Peyer's patch (tissue), 4 donors: ENCODE results near the gene APPBP2.

ENCODE experiments used
- POLR2A ChIP-seq, 2 donors: fragments of 450-650 bp; IDR thresholded peaks; one replicate each; pipeline ENCODE4 v1.5.1; 2017; ENCODE audit warnings: antibody characterized with exemption in 2 of 2, mild to moderate bottlenecking in 2 of 2, moderate library complexity in 2 of 2
- TF ChIP-seq, protein P1 (sequence below), 6 experiments: fragments of 450-650 bp in 4 of 6; fragments of 200-600 bp in 2 of 6; sonication (generic) in 1 of 6; IDR thresholded peaks; one replicate each; pipeline ENCODE4 v1.5.1; 2017 to 2019; ENCODE audit warnings: antibody characterized with exemption in 6 of 6, mild to moderate bottlenecking in 3 of 6, moderate library complexity in 1 of 6

DNA sequence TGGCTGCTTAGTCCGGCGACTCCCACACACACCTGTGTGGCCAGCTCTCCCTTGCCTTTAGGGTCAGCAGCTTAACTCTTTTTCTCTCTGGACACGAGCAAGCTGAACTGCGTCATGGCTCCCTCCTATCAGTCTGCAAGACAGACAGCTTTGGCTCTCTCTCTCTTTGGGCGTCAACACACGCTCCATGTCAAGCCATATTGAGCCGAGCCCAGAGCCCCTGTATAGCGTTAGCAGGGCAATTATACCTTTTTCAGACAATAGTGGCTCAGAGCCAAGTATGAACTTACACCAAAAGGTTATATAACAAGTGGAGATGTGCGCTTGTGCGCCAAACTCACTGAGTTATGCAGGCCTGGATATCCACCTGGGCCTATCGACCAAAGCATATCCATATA lies 34.8 kb upstream of the APPBP2 start:
- TF ChIP-seq, protein P1, sequence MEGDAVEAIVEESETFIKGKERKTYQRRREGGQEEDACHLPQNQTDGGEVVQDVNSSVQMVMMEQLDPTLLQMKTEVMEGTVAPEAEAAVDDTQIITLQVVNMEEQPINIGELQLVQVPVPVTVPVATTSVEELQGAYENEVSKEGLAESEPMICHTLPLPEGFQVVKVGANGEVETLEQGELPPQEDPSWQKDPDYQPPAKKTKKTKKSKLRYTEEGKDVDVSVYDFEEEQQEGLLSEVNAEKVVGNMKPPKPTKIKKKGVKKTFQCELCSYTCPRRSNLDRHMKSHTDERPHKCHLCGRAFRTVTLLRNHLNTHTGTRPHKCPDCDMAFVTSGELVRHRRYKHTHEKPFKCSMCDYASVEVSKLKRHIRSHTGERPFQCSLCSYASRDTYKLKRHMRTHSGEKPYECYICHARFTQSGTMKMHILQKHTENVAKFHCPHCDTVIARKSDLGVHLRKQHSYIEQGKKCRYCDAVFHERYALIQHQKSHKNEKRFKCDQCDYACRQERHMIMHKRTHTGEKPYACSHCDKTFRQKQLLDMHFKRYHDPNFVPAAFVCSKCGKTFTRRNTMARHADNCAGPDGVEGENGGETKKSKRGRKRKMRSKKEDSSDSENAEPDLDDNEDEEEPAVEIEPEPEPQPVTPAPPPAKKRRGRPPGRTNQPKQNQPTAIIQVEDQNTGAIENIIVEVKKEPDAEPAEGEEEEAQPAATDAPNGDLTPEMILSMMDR (IDR thresholded peaks at IDR 0.05), result no peak
- no peak for TF ChIP-seq POLR2A (IDR thresholded peaks at IDR 0.05)
